H1 (cell line): ENCODE data around the gene VRK3. TPM values are rescaled to one million over a fixed set of nuclear protein-coding genes. Genes with fewer than 3 reads are reported as not detected.

Source experiments
- CTCF ChIA-PET: fragments of 300-600 bp; sonication (Branson Sonifier 250); formaldehyde crosslinking; loops from one replicate; lab custom pipeline; 2021; ENCODE audit not compliant: partially characterized antibody; lab: Charles Lee
- POLR2A ChIA-PET: fragments of 300-600 bp; sonication (Branson Sonifier 250); formaldehyde crosslinking; loops from one replicate; lab custom pipeline; 2021; ENCODE audit warnings: inconsistent platforms; ENCODE audit not compliant: partially characterized antibody; lab: Charles Lee
- DNase-seq, 2 experiments: peaks; one replicate each; pipeline versions ENCODE4 v3.0.0 to v3.0.0-alpha.2; 2010 to 2022; ENCODE audit warnings: low spot score in 2 of 2, low read depth in 1 of 2, mixed read lengths in 1 of 2
- FAIRE-seq: peaks from 2 replicates; lab custom pipeline; 2011; peaks lifted over from hg19 to GRCh38; lab: Jason Lieb, UNC
- H2AFZ ChIP-seq: 2 replicates; pipeline ENCODE4 v1.8.1; 2012; ENCODE audit warnings: low read length, inconsistent platforms
- H2AK5ac ChIP-seq: 2 replicates; pipeline ENCODE4 v1.6.1; 2013; ENCODE audit warnings: low read depth, low read length
- H2BK120ac ChIP-seq: replicated peaks from 2 replicates; pipeline ENCODE3; 2013; ENCODE audit warnings: low read depth, low read length, inconsistent platforms
- H2BK12ac ChIP-seq: 2 replicates; pipeline ENCODE4 v1.6.1; 2013; ENCODE audit warnings: low read depth, low read length
- H2BK15ac ChIP-seq: 2 replicates; pipeline ENCODE4 v1.6.1; 2013; ENCODE audit warnings: low read length
- H2BK20ac ChIP-seq: 2 replicates; pipeline ENCODE4 v1.6.1; 2013; ENCODE audit warnings: low read length
- H2BK5ac ChIP-seq: 2 replicates; pipeline ENCODE4 v1.6.1; 2013; ENCODE audit warnings: low read depth, low read length
- H3K14ac ChIP-seq: 2 replicates; pipeline ENCODE4 v1.6.1; 2013; ENCODE audit warnings: inconsistent platforms; ENCODE audit not compliant: insufficient read length
- H3K18ac ChIP-seq: 2 replicates; pipeline ENCODE4 v1.6.1; 2013; ENCODE audit warnings: low read length; ENCODE audit errors: extremely low read depth
- H3K23ac ChIP-seq: 2 replicates; pipeline ENCODE4 v1.6.1; 2013; ENCODE audit warnings: inconsistent platforms; ENCODE audit not compliant: insufficient read length
- H3K23me2 ChIP-seq: 2 replicates; pipeline ENCODE4 v1.6.1; 2013; ENCODE audit warnings: low read depth, low read length
- H3K27ac ChIP-seq: 2 replicates; pipeline ENCODE4 v1.6.1; 2011; ENCODE audit warnings: low read depth, low read length, inconsistent platforms
- H3K27me3 ChIP-seq, 4 experiments: replicated peaks in 1 of 4; 1 replicate in 1 of 4; 2 replicates in 3 of 4; pipeline versions ENCODE4 v1.6.1 to v1.8.1; 2011 to 2013; ENCODE audit warnings: low read length in 3 of 4, mild to moderate bottlenecking in 3 of 4, inconsistent platforms in 2 of 4, mixed read lengths in 2 of 4, moderate library complexity in 1 of 4; ENCODE audit not compliant: control insufficient read depth in 3 of 4, insufficient read depth in 3 of 4; ENCODE audit errors: extremely low read depth in 1 of 4
- H3K36me3 ChIP-seq, 4 experiments: 2 replicates each; pipeline versions ENCODE4 v1.6.1 to v1.8.1; 2011 to 2013; ENCODE audit warnings: mild to moderate bottlenecking in 4 of 4, low read length in 3 of 4, moderate library complexity in 2 of 4, control low read depth in 1 of 4, inconsistent platforms in 1 of 4; ENCODE audit not compliant: insufficient read depth in 4 of 4, control insufficient read depth in 2 of 4
- H3K4ac ChIP-seq: replicated peaks from 2 replicates; pipeline ENCODE3; 2013; ENCODE audit warnings: low read length, low read depth, mixed read lengths, inconsistent platforms; ENCODE audit not compliant: insufficient read length
- H3K4me1 ChIP-seq, 4 experiments: replicated peaks in 1 of 4; 1 replicate in 1 of 4; 2 replicates in 3 of 4; pipeline versions ENCODE4 v1.6.1 to v1.8.1; 2011 to 2013; ENCODE audit warnings: low read length in 3 of 4, inconsistent platforms in 2 of 4, mixed read lengths in 1 of 4; ENCODE audit not compliant: insufficient read depth in 4 of 4, control insufficient read depth in 3 of 4
- H3K4me2 ChIP-seq, 2 experiments: 2 replicates each; pipeline versions ENCODE4 v1.6.1 to v1.8.1; 2011 to 2013; ENCODE audit warnings: low read depth in 2 of 2, low read length in 2 of 2, control low read depth in 1 of 2, inconsistent platforms in 1 of 2, mild to moderate bottlenecking in 1 of 2; ENCODE audit not compliant: insufficient read depth in 1 of 2
- H3K4me3 ChIP-seq, 4 experiments: fragments of 200-600, 300-600 bp in 1 of 4; sonication (generic), shearing (Covaris generic), sonication (Bioruptor Twin) in 1 of 4; 2 replicates each; pipeline versions ENCODE4 v1.5.1 to v1.8.1; 2011 to 2016; ENCODE audit warnings: low read length in 4 of 4, low read depth in 3 of 4, control low read depth in 2 of 4, inconsistent platforms in 2 of 4, mild to moderate bottlenecking in 2 of 4, mixed read lengths in 1 of 4, moderate library complexity in 1 of 4; ENCODE audit not compliant: insufficient read depth in 2 of 4; ENCODE audit errors: extremely low read depth in 1 of 4
- H3K56ac ChIP-seq: replicated peaks from 2 replicates; pipeline ENCODE3; 2013; ENCODE audit warnings: low read depth, mild to moderate bottlenecking, mixed read lengths, low read length, inconsistent platforms; ENCODE audit not compliant: insufficient read length
- H3K79me1 ChIP-seq: 2 replicates; pipeline ENCODE4 v1.6.1; 2013; ENCODE audit warnings: low read depth, low read length, control low read depth
- H3K79me2 ChIP-seq, 2 experiments: 2 replicates each; pipeline versions ENCODE4 v1.6.1 to v1.8.1; 2012 to 2013; ENCODE audit warnings: low read length in 2 of 2, mild to moderate bottlenecking in 2 of 2, inconsistent platforms in 1 of 2; ENCODE audit not compliant: insufficient read depth in 2 of 2, control insufficient read depth in 1 of 2
- H3K9ac ChIP-seq, 4 experiments: replicated peaks in 1 of 4; 1 replicate in 1 of 4; 2 replicates in 3 of 4; pipeline versions ENCODE4 v1.6.1 to v1.8.1; 2011 to 2013; ENCODE audit warnings: low read depth in 3 of 4, low read length in 3 of 4, control low read depth in 2 of 4, mild to moderate bottlenecking in 2 of 4, moderate library complexity in 2 of 4, inconsistent platforms in 1 of 4; ENCODE audit errors: extremely low read depth in 1 of 4
- H3K9me3 ChIP-seq, 2 experiments: 2 replicates each; pipeline versions ENCODE4 v1.6.1 to v1.8.1; 2012 to 2013; ENCODE audit warnings: mild to moderate bottlenecking in 2 of 2, moderate library complexity in 2 of 2, control low read depth in 1 of 2, inconsistent platforms in 1 of 2, low read depth in 1 of 2, low read length in 1 of 2, mixed read lengths in 1 of 2; ENCODE audit not compliant: insufficient read depth in 2 of 2
- H4K20me1 ChIP-seq, 2 experiments: replicated peaks in 1 of 2; 2 replicates each; pipeline versions ENCODE3 to v1.8.1; 2011 to 2013; ENCODE audit warnings: inconsistent platforms in 2 of 2, low read length in 2 of 2, mild to moderate bottlenecking in 1 of 2; ENCODE audit not compliant: insufficient read depth in 2 of 2, control insufficient read depth in 1 of 2
- H4K5ac ChIP-seq: 2 replicates; pipeline ENCODE4 v1.6.1; 2013; ENCODE audit warnings: low read length, low read depth, mixed read lengths, inconsistent platforms; ENCODE audit not compliant: insufficient read length
- H4K8ac ChIP-seq: 2 replicates; pipeline ENCODE4 v1.8.0; 2013; ENCODE audit warnings: mild to moderate bottlenecking, moderate library complexity, low read length, inconsistent platforms; ENCODE audit not compliant: insufficient read depth; ENCODE audit errors: extremely low read depth
- H4K91ac ChIP-seq: replicated peaks from 2 replicates; pipeline ENCODE3; 2013; ENCODE audit warnings: low read length, mixed read lengths, inconsistent platforms; ENCODE audit not compliant: insufficient read length
- BCL11A ChIP-seq, 2 experiments: IDR thresholded peaks; one replicate each; pipeline ENCODE4 v1.6.1; 2011; ENCODE audit warnings: low read depth in 2 of 2, low read length in 2 of 2, mild to moderate bottlenecking in 2 of 2
- EP300 ChIP-seq, 2 experiments: IDR thresholded peaks; 1 replicate in 1 of 2; 2 replicates in 1 of 2; pipeline ENCODE4 v1.6.1; 2011 to 2012; ENCODE audit warnings: low read depth in 2 of 2, low read length in 2 of 2, mild to moderate bottlenecking in 2 of 2, borderline replicate concordance in 1 of 2, inconsistent platforms in 1 of 2, moderate library complexity in 1 of 2
- KDM1A ChIP-seq: fragments of 200-600, 300-600 bp; sonication (generic); IDR thresholded peaks from 2 replicates; pipeline ENCODE4 v1.7.1; 2016; ENCODE audit warnings: mild to moderate bottlenecking, low read length, borderline replicate concordance
- MAFK ChIP-seq: IDR thresholded peaks from 2 replicates; pipeline ENCODE4 v1.6.1; 2012; ENCODE audit warnings: low read depth, mild to moderate bottlenecking, improper control_type of control experiment, low read length
- RBBP5 ChIP-seq: IDR thresholded peaks from 2 replicates; pipeline ENCODE4 v1.7.1; 2012; ENCODE audit warnings: low read depth, mild to moderate bottlenecking, inconsistent platforms, low read length, moderate library complexity, borderline replicate concordance
- RXRA ChIP-seq: IDR thresholded peaks from 2 replicates; pipeline ENCODE4 v1.6.1; 2011; ENCODE audit warnings: low read depth, mild to moderate bottlenecking, low read length, moderate library complexity; ENCODE audit not compliant: insufficient read depth
- WGBS, 2 experiments: shearing (Covaris generic) in 1 of 2; methylation state at CpG; one replicate each; pipeline versions ENCODE4 v1.1.6 to v1.1.7; 2013 to 2015; ENCODE audit warnings: low lambda C conversion rate in 2 of 2, mixed read lengths in 2 of 2, inconsistent platforms in 1 of 2, low coverage in 1 of 2, missing lambda C conversion rate in 1 of 2; ENCODE audit not compliant: insufficient replicate concordance in 2 of 2, insufficient coverage in 1 of 2, insufficient read length in 1 of 2; ENCODE audit errors: extremely low coverage in 1 of 2, missing lambda C conversion rate in 1 of 2; 5-methylcytosine and 5-hydroxymethylcytosine counted together
- polyA plus RNA-seq, 7 experiments: library from polyadenylated mRNA; depleted of rRNA in 3 of 7; stranded (reverse) in 5 of 7; unstranded in 2 of 7; fragments of >200 nt in 5 of 7; fragments of 200-250 nt in 2 of 7; gene quantifications; 1 replicate in 5 of 7; 2 replicates in 1 of 7; 4 replicates in 1 of 7; pipeline versions ENCODE4 v1.2.1 to v1.2.3, GENCODE V29; 2011 to 2013; ENCODE audit warnings: missing spikeins in 2 of 7, mixed read lengths in 2 of 7
- total RNA-seq: library from RNA; stranded (reverse); fragmentation: NEBNext Ultra II Directional; extraction: Animal tissue kit (Norgen Biotek cat#: 25700); gene quantifications from 2 replicates; pipeline ENCODE4 v1.2.1, GENCODE V29; 2021

Gene VRK3
- total and polyA plus RNA-seq, 2 of the 8 experiments (the other 6 are each of a cell fraction or from before 2014, with no cell fraction given) = 21.3 to 36.1 TPM

DNA sequence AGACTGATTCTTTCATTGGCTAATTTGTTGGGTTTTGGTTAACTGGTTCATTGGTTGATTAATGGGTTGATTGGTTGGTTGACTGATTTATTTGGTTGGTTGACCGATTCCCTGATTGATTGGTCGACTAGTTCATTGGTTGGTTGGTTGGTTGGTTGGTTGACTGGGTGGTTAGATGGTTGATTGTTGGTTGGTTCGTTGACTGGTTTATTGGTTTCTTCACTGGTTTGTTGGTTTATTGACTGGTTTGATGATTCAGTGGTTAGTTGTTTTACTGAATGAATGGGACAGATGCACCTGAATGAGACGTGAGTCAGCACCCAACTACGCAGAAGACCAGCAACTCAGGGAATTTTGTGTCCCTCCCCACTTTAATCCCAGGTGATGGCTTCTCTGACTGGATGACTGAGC lies 93.1 kb downstream of the VRK3 start:
- no peak overlapping the region for H3K4me3 ChIP-seq
- no peak overlapping the region for H2BK15ac ChIP-seq
- H3K27me3 ChIP-seq = no peaks in the 10 kb centered on the region
- H3K4ac ChIP-seq = no peak overlapping the region
- H4K91ac ChIP-seq = no peak overlapping the region
- H4K5ac ChIP-seq = no peak overlapping the region
- H4K8ac ChIP-seq = no peak overlapping the region
- no peak overlapping the region for H3K9ac ChIP-seq
- H2BK20ac ChIP-seq = no peak overlapping the region
- peaks cover 0 to 4% of the 10 kb centered on the region in 2 experiments for H4K20me1 ChIP-seq
- TF ChIP-seq MAFK = no peak
- no peak for TF ChIP-seq RBBP5
- TF ChIP-seq EP300 (IDR thresholded peaks at IDR 0.05; ENCODE audit: borderline replicate concordance in 1 of 2, low read depth in 2 of 2, low read length in 2 of 2) = no peak
- no peak for TF ChIP-seq BCL11A (IDR thresholded peaks at IDR 0.05; ENCODE audit: low read depth in 2 of 2, low read length in 2 of 2)
- no peak for TF ChIP-seq RXRA
- TF ChIP-seq KDM1A = no peak
- CTCF ChIA-PET = no interaction called here
- H3K4me2 ChIP-seq = no peak overlapping the region
- no peak overlapping the region for H3K56ac ChIP-seq
- H2AFZ ChIP-seq = no peak overlapping the region
- peaks cover 9% of the 10 kb centered on the region for H3K23me2 ChIP-seq
- H3K36me3 ChIP-seq = peaks cover 6 to 8% (median 7%) of the 10 kb centered on the region in 4 experiments; a peak in 7 of 8 replicates
- H2AK5ac ChIP-seq = no peak overlapping the region
- H3K23ac ChIP-seq = no peak overlapping the region
- peaks cover 0 to 5% (median under 1%) of the 10 kb centered on the region in 4 experiments; a peak in 3 of 7 replicates for H3K4me1 ChIP-seq
- no peak overlapping the region for H2BK120ac ChIP-seq
- no peak overlapping the region for H3K27ac ChIP-seq
- no peak for FAIRE-seq
- H2BK12ac ChIP-seq = no peak overlapping the region
- no peak for DNase-seq
- peaks cover 10 to 21% of the 10 kb centered on the region in 2 experiments for H3K79me2 ChIP-seq
- no peak overlapping the region for H3K14ac ChIP-seq
- WGBS, 2 experiments = 93% methylated on average over 5 of the region's 5 CpGs; no CpG with 5 or more reads in 1 of the 2 experiments
- no peak overlapping the region for H2BK5ac ChIP-seq
- H3K79me1 ChIP-seq = peaks cover 8% of the 10 kb centered on the region
- POLR2A ChIA-PET = interaction anchor here (2.4 kb wide), 1 partner anchor 41 kb away, joined by 9 read pairs; no protein-coding TSS in a partner anchor
- no peak overlapping the region for H3K18ac ChIP-seq
- H3K9me3 ChIP-seq = no peaks in the 10 kb centered on the region
